ENCODE results near the gene FNDC1.

- TF ChIP-seq CTCF (IDR thresholded peaks at IDR 0.05; ENCODE audit: low read depth, low read length) (no peak), EZH2phosphoT487 (IDR thresholded peaks at IDR 0.05; ENCODE audit: low read depth) (no peak)
These were observed 10.8 kb downstream of the FNDC1 start for GRCh38 chr6:159180001-159180400.

All from OCI-LY3 (cell line).